GM19240 (cell line): ENCODE measurements around the gene OR4C12.
"Not testable (repeated sequence)": the region's sequence is repeated elsewhere in the genome, so short reads cannot be mapped to it uniquely, and the experiment has no call there.

Source experiments
- DNase-seq: peaks from one replicate; pipeline ENCODE4 v3.0.0; 2011; ENCODE audit warnings: low spot score; ENCODE audit not compliant: insufficient read length

Gene OR4C12

DNA sequence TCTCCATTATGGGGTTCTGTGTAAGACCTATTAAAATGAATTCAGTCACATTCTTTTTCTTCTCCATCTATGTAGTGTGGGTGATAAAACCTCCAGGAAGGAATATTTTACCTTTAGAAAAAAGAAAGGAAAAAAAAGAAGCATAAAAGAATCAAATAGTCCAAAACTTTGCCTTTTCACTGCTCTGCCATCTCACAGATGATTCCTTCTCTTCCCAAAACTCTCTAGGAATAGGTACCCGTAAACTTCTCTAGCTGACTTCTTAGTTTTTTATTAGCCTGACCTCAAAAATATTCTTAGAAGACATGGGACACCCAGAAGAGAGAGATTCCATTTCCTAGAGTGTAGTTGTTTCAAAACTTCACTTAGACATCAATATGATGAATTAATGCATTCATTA lies at the start of gene OR4C12:
Gene OR4C12 (minus strand): TSS at position 101 of the 400 bp plus-strand sequence. CDS start 34 bp downstream, at position 67.
- DNase-seq = not testable (repeated sequence)

DNA sequence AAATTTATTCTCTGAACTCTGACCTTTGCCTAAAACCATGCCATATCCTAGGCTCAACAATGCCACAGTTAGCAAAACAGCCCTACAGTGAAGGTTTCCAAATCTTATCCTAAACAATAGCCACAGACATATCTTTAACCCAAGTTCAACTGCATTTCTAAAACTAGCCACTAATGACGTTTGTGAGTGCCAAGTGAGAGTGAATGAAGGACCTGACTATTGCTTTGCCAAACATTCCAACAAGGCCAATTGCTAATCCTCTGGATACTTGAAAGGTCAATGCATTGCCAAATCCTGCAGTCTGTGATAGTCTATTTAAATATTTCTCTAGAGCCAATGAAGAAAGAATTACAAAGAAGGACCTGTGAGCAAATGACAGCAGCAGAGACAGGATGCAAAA lies 47.9 kb upstream of the OR4C12 start:
- no peak for DNase-seq

DNA sequence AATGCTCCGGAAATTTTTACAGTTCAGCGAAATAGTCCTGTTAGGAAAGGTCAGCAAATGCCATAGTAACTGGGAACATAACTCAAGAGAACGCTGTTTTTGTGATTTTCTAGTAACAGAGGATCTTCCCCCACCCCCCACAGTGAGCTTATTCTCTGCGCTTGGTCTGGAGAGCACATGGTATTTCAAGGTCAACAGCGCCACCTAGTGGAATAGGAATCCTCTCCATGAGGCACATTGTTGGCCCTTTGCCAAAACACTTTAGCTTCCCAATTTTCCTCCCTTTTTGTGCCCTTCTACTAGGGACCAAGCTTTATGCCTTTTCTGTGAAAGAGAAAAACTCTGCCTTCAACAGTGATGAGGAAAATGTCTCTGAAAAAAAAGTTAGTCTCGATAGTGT lies 13.2 kb upstream of the OR4C12 start:
- DNase-seq = no peak

DNA sequence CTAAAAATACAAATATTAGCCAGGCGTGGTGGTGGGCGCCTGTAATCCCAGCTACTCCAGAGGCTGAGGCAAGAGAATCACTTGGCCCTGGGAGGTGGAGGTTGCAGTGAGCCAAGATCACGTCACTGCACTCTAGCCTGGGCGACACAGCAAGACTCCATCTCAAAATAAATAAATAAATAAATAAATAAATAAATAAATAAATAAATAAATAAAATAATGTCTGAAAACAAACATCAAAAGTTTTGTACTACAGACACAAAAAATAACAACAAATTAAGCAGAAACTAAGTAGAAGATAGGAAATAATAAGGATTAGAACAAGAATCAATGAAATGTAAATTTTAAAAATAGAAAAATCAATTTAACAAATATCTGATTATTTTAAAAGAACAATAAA lies 8.9 kb downstream of the OR4C12 start:
- DNase-seq = not testable (repeated sequence)

DNA sequence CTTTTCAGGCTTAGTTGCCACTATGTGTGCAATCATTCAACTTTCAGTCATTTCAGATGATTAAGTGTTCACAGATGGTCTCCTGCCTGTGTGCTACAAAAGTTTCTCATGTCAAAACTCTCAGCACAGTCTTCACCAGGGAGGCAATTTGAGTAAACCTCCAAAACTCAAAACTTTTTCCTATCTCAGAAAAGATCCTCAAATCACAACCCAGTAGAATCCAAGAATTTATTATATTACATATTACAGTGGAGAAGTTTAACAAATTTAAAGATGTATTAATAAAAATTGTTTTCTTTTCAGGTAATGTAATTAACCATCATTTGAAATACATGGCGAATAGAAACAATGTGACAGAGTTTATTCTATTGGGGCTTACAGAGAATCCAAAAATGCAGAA lies 30.2 kb downstream of the OR4C12 start, which contains the start of gene OR4C13:
Gene OR4C13 (plus strand): TSS at position 301 of the 400 bp plus-strand sequence. CDS start 32 bp downstream, at position 333.
- DNase-seq = no peak

DNA sequence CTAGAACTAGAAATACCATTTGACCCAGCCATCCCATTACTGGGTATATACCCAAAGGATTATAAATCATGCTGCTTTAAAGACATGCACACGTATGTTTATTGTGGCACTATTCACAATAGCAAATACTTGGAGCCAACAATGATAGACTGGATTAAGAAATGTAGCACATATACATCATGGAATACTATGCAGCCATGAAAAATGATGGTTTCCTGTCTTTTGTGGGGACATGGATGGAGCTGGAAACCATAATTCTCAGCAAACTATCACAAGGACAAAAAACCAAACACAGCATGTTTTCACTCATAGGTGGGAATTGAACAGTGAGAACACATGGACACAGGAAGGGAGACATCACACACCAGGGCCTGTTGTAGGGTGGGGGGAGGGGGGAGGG lies 33.6 kb downstream of the OR4C12 start:
- not testable (repeated sequence) for DNase-seq
